Myocyte (in vitro differentiated cells): ENCODE measurements around the gene TFF2. TPM values are rescaled to one million over a fixed set of nuclear protein-coding genes. Genes with fewer than 3 reads are reported as not detected.

Source experiments
- DNase-seq: peaks from one replicate; pipeline ENCODE4 v3.0.0-alpha.2; 2012; ENCODE audit warnings: low read depth
- polyA plus RNA-seq: library from polyadenylated mRNA; unstranded; fragments of >200 nt; gene quantifications from one replicate; pipeline ENCODE4 v1.2.1, GENCODE V29; 2012; ENCODE audit warnings: missing spikeins
- total RNA-seq: library from RNA; depleted of rRNA; stranded (reverse); fragments of >200 nt; gene quantifications from 2 replicates; pipeline ENCODE4 v1.2.3, GENCODE V29; 2014

TFF2 gene
- total RNA-seq: not detected in 2 replicates
- polyA plus RNA-seq: not detected

- no peak for DNase-seq
Observed at GRCh38 chr21:42350927-42351426, at the start of gene TFF2. Gene TFF2 (minus strand): TSS chr21:42350994. CDS start chr21:42350957, 37 bp downstream.

- DNase-seq: no peak
Observed at GRCh38 chr21:42400525-42400924, 49.7 kb upstream of the TFF2 start.

GRCh38 chr21:42398436-42399028 is 47.7 kb upstream of the TFF2 start:
- no peak for DNase-seq

- no peak for DNase-seq
Observed at GRCh38 chr21:42397746-42398394, 47.1 kb upstream of the TFF2 start.

- DNase-seq: no peak
Observed at GRCh38 chr21:42396799-42397745, 46.3 kb upstream of the TFF2 start.

- no peak for DNase-seq
Observed at GRCh38 chr21:42395905-42396651, 45.3 kb upstream of the TFF2 start, which contains the start of gene TMPRSS3. Gene TMPRSS3 (minus strand): TSS chr21:42396052. CDS start chr21:42395417, 635 bp downstream.

GRCh38 chr21:42395302-42395701 is 44.5 kb upstream of the TFF2 start:
- no peak for DNase-seq

- no peak for DNase-seq
Observed at GRCh38 chr21:42393443-42393950, 42.7 kb upstream of the TFF2 start.

- DNase-seq: no peak
Observed at GRCh38 chr21:42392731-42393442, 42.1 kb upstream of the TFF2 start.

- no peak for DNase-seq
Observed at GRCh38 chr21:42391297-42391696, 40.5 kb upstream of the TFF2 start.

- no peak for DNase-seq
Observed at GRCh38 chr21:42390696-42391095, 39.9 kb upstream of the TFF2 start.

- DNase-seq: no peak
Observed at GRCh38 chr21:42390193-42390592, 39.4 kb upstream of the TFF2 start.

- no peak for DNase-seq
Observed at GRCh38 chr21:42389449-42389835, 38.6 kb upstream of the TFF2 start.

GRCh38 chr21:42388740-42389448 is 38.1 kb upstream of the TFF2 start:
- DNase-seq: no peak

- DNase-seq: no peak
Observed at GRCh38 chr21:42387843-42388340, 37.1 kb upstream of the TFF2 start.

- no peak for DNase-seq
Observed at GRCh38 chr21:42387164-42387563, 36.4 kb upstream of the TFF2 start.

- DNase-seq: no peak
Observed at GRCh38 chr21:42386034-42386591, 35.3 kb upstream of the TFF2 start.

- no peak for DNase-seq
Observed at GRCh38 chr21:42385619-42386018, 34.8 kb upstream of the TFF2 start.

- no peak for DNase-seq
Observed at GRCh38 chr21:42384989-42385388, 34.2 kb upstream of the TFF2 start.
